T-helper 1 cell treated with Interleukin-12 subunit alpha and Interleukin-12 subunit beta and Interleukin-4 antibody, amounts not matched to agents 30 μg/mL and 1 μg/mL, for 36 hours (primary cell): ENCODE data around the gene FETUB.
"Not testable (repeated sequence)": the region's sequence is repeated elsewhere in the genome, so short reads cannot be mapped to it uniquely, and the experiment has no call there.

Experiments used
- H3K27ac Mint-ChIP-seq: one replicate; pipeline ENCODE4 v1.8.0; 2021; ENCODE audit warnings: mild to moderate bottlenecking, mixed read lengths
- H3K27me3 Mint-ChIP-seq: one replicate; pipeline ENCODE4 v1.8.0; 2021; ENCODE audit warnings: low read depth, mixed read lengths
- H3K36me3 Mint-ChIP-seq: one replicate; pipeline ENCODE4 v1.8.0; 2021; ENCODE audit warnings: low read depth, mixed read lengths
- H3K4me1 Mint-ChIP-seq: one replicate; pipeline ENCODE4 v1.8.0; 2021; ENCODE audit warnings: low read depth, mixed read lengths
- H3K4me3 Mint-ChIP-seq: one replicate; pipeline ENCODE4 v1.8.0; 2021; ENCODE audit warnings: mild to moderate bottlenecking, moderate library complexity, mixed read lengths
- H3K9me3 Mint-ChIP-seq: one replicate; pipeline ENCODE4 v1.8.0; 2021; ENCODE audit warnings: mixed read lengths

FETUB gene

GRCh38 chr3:186620213-186621092 lies 19.7 kb upstream of the FETUB start:
- H3K4me1 Mint-ChIP-seq = peaks cover 8% of the 10 kb centered on the region
- no peak overlapping the region for H3K4me3 Mint-ChIP-seq
- no peaks in the 10 kb centered on the region for H3K36me3 Mint-ChIP-seq
- H3K9me3 Mint-ChIP-seq = no peaks in the 10 kb centered on the region
- H3K27me3 Mint-ChIP-seq = peaks cover 38% of the 10 kb centered on the region
- no peak overlapping the region for H3K27ac Mint-ChIP-seq

- peaks cover 34% of the 10 kb centered on the region for H3K27me3 Mint-ChIP-seq
- no peak overlapping the region for H3K4me3 Mint-ChIP-seq
- H3K27ac Mint-ChIP-seq = no peak overlapping the region
- no peaks in the 10 kb centered on the region for H3K9me3 Mint-ChIP-seq
- peaks cover 2% of the 10 kb centered on the region for H3K4me1 Mint-ChIP-seq
- H3K36me3 Mint-ChIP-seq = no peaks in the 10 kb centered on the region
Measured at GRCh38 chr3:186621894-186622650, 18.1 kb upstream of the FETUB start.

GRCh38 chr3:186622651-186623310 lies 17.4 kb upstream of the FETUB start:
- Mint-ChIP-seq H3K27me3 (peaks cover 27% of the 10 kb centered on the region), H3K4me3 (no peak overlapping the region), H3K4me1 (no peaks in the 10 kb centered on the region), H3K36me3 (no peaks in the 10 kb centered on the region), H3K9me3 (no peaks in the 10 kb centered on the region), H3K27ac (no peak overlapping the region)

- Mint-ChIP-seq H3K27me3 (peaks cover 16% of the 10 kb centered on the region), H3K36me3 (no peaks in the 10 kb centered on the region), H3K27ac (no peak overlapping the region)
Measured at GRCh38 chr3:186624598-186624997, 15.6 kb upstream of the FETUB start.

GRCh38 chr3:186625600-186626042 lies 14.6 kb upstream of the FETUB start:
- Mint-ChIP-seq H3K4me3 (no peak overlapping the region), H3K9me3 (no peaks in the 10 kb centered on the region), H3K36me3 (peaks cover under 1% of the 10 kb centered on the region), H3K4me1 (no peaks in the 10 kb centered on the region), H3K27ac (no peak overlapping the region), H3K27me3 (peaks cover 21% of the 10 kb centered on the region)

More at GRCh38 chr3:186624598-186624997, 15.6 kb upstream of the FETUB start:
- no peaks in the 10 kb centered on the region for H3K9me3 Mint-ChIP-seq
- H3K4me3 Mint-ChIP-seq = no peak overlapping the region
- no peaks in the 10 kb centered on the region for H3K4me1 Mint-ChIP-seq

GRCh38 chr3:186626254-186626847 lies 13.8 kb upstream of the FETUB start:
- Mint-ChIP-seq H3K27me3 (peaks cover 22% of the 10 kb centered on the region), H3K36me3 (peaks cover 1% of the 10 kb centered on the region), H3K4me3 (no peak overlapping the region), H3K9me3 (no peaks in the 10 kb centered on the region), H3K27ac (no peak overlapping the region), H3K4me1 (no peaks in the 10 kb centered on the region)

- Mint-ChIP-seq H3K4me1 (no peaks in the 10 kb centered on the region), H3K27me3 (peaks cover 22% of the 10 kb centered on the region), H3K27ac (no peak overlapping the region), H3K4me3 (no peak overlapping the region), H3K36me3 (peaks cover 1% of the 10 kb centered on the region), H3K9me3 (no peaks in the 10 kb centered on the region)
Measured at GRCh38 chr3:186627852-186628414, 12.3 kb upstream of the FETUB start.

- Mint-ChIP-seq H3K27me3 (peaks cover 15% of the 10 kb centered on the region), H3K27ac (no peak overlapping the region), H3K4me3 (no peak overlapping the region), H3K36me3 (peaks cover 1% of the 10 kb centered on the region), H3K9me3 (no peaks in the 10 kb centered on the region), H3K4me1 (no peaks in the 10 kb centered on the region)
Measured at GRCh38 chr3:186628756-186629155, 11.4 kb upstream of the FETUB start.

- Mint-ChIP-seq H3K4me1 (no peaks in the 10 kb centered on the region), H3K27ac (no peak overlapping the region), H3K4me3 (no peak overlapping the region), H3K9me3 (no peaks in the 10 kb centered on the region), H3K36me3 (peaks cover 1% of the 10 kb centered on the region), H3K27me3 (peaks cover 28% of the 10 kb centered on the region)
Measured at GRCh38 chr3:186630950-186631641, 9.1 kb upstream of the FETUB start.

- no peak overlapping the region for H3K4me3 Mint-ChIP-seq
- peaks cover 1% of the 10 kb centered on the region for H3K36me3 Mint-ChIP-seq
- H3K9me3 Mint-ChIP-seq = no peaks in the 10 kb centered on the region
- H3K27ac Mint-ChIP-seq = no peak overlapping the region
- H3K4me1 Mint-ChIP-seq = no peaks in the 10 kb centered on the region
- H3K27me3 Mint-ChIP-seq = peaks cover 28% of the 10 kb centered on the region
Measured at GRCh38 chr3:186633481-186633880, 6.7 kb upstream of the FETUB start.

GRCh38 chr3:186634207-186634606 lies 6.0 kb upstream of the FETUB start:
- H3K4me3 Mint-ChIP-seq, H3K4me1 Mint-ChIP-seq, H3K36me3 Mint-ChIP-seq, H3K27ac Mint-ChIP-seq, H3K9me3 Mint-ChIP-seq: not testable (repeated sequence)
- H3K27me3 Mint-ChIP-seq = peaks cover 28% of the 10 kb centered on the region

GRCh38 chr3:186635532-186635931 lies 4.7 kb upstream of the FETUB start:
- Mint-ChIP-seq H3K27me3 (peaks cover 24% of the 10 kb centered on the region), H3K4me1 (peaks cover 2% of the 10 kb centered on the region), H3K27ac (no peak overlapping the region)

GRCh38 chr3:186636536-186636935 lies 3.7 kb upstream of the FETUB start:
- Mint-ChIP-seq H3K36me3 (no peaks in the 10 kb centered on the region), H3K4me1 (peaks cover 6% of the 10 kb centered on the region), H3K9me3 (no peaks in the 10 kb centered on the region), H3K4me3 (no peak overlapping the region), H3K27me3 (peaks cover 16% of the 10 kb centered on the region), H3K27ac (no peak overlapping the region)

More at GRCh38 chr3:186635532-186635931, 4.7 kb upstream of the FETUB start:
- Mint-ChIP-seq H3K4me3 (no peak overlapping the region), H3K9me3 (no peaks in the 10 kb centered on the region), H3K36me3 (peaks cover 1% of the 10 kb centered on the region)
